ENCODE data around the gene MZB1.

MZB1 gene

DNA sequence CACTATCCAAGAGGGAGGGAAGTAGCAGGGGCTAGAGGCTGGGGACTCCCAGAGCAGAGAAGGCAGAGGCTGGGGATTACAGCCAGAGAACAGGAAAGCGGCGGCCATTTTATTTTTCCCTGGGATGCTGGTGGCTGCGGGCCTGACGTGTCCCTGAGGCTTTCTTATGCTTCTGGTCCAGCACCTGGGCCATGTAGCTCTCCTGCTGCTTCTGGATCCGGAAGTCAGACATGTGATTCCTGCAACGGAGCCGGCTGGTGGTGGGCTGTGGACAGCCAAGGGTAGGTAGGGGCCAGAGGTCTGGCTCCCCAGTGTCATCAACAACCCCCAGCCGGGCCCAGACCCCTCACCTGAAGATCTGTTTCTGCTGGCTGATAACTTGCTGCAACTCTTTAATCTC, 7.0 kb upstream of the MZB1 start:
- no peak for DNase-seq (ENCODE audit: low read depth)
- TF ChIP-seq, protein P1, sequence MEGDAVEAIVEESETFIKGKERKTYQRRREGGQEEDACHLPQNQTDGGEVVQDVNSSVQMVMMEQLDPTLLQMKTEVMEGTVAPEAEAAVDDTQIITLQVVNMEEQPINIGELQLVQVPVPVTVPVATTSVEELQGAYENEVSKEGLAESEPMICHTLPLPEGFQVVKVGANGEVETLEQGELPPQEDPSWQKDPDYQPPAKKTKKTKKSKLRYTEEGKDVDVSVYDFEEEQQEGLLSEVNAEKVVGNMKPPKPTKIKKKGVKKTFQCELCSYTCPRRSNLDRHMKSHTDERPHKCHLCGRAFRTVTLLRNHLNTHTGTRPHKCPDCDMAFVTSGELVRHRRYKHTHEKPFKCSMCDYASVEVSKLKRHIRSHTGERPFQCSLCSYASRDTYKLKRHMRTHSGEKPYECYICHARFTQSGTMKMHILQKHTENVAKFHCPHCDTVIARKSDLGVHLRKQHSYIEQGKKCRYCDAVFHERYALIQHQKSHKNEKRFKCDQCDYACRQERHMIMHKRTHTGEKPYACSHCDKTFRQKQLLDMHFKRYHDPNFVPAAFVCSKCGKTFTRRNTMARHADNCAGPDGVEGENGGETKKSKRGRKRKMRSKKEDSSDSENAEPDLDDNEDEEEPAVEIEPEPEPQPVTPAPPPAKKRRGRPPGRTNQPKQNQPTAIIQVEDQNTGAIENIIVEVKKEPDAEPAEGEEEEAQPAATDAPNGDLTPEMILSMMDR (IDR thresholded peaks at IDR 0.05; ENCODE audit: low read length, missing control alignments), result no peak
- no peak overlapping the region for H3K4me3 ChIP-seq (replicated peaks; ENCODE audit: low read depth, low read length)

DNA sequence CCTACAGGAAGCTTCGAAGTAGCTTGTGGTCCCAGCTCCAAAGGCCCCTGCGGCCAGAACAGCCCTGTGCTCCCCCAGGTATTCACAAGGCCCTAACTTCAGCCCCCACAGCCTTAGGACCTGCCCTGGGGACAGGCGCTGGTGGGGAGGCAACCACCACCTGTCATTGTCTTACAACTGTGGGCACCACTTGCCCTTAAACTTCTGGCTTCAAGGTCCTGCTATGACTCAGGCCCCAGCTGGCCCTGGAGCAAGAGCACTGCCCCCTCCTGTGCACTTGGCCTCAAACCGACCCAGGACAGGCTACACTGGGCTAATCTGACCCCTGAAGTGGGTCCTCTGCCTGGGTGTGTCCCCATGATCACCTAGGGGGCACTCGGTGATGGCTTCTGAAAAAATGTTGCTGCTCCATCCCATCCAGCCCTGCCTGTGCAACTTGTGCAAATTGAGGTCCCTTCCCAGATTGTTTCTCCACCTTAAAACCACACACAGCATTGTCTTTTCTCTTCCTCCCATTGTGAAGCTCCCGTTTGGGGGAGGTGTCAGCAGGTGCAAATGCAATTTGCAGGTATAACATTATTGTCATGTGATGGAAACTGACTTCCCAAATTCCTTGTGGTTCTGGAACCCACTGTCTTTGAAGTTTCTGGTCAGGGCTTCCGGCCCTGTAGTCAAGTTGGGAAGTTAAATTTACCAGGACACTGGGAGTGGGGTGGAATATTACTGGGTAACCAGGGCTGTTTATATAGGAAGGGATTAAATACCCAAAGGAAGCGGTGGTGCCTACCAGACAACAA, 6.3 kb upstream of the MZB1 start:
- TF ChIP-seq, protein P1 (IDR thresholded peaks at IDR 0.05; ENCODE audit: low read length, missing control alignments), result no peak
- no peak overlapping the region for H3K4me3 ChIP-seq (replicated peaks; ENCODE audit: low read depth, low read length)
- DNase-seq (ENCODE audit: low read depth), result no peak

DNA sequence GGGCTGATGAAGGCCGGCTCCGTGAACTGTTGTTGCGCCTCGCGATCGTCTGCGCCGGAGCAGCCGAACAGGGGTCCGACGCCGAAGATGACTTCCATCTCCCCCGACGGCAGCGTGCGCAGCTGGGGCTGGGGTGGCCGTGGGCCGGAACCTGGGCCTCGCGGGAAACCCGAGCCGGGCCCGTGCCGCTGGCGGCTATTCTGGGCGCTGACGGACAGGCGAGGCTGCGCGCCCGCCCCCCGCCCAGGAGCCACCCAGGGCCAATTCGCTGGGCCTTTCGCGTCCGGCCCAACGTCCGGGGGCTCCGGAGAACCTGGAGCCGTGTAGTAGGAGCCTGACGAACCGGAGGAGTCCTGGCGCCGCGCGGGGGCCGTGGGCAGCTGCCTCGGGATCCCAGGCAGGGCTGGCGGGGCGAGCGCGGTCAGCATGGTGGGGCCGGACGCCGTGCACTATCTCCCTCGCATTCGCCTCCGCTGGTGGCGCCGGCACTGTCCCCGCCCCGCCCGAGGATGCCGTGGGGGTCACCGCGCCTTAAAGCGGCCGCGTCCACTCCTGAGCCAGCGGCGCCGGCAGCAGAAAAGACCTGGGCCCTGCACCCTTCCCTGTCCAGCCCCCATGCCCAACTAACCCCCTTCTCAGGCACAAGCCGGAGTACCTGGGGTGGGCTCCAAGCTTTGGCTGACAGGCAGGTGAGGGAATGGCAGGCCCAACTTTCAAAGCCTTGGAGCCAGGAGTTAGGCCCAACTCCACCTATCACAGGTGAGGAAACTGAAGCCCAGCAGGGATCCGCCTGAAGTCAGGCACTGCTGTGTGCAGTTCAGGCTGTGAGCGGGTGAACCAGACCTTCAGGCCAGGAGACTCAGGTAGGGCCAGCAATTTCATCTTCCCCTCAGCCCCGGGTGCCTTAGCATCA, 5.2 kb upstream of the MZB1 start, which contains the start of gene PROB1:
Gene PROB1, minus strand, starts transcription at position 451 of the 913 bp plus-strand sequence. Its CDS starts 23 bp downstream, at position 428.
- H3K4me3 ChIP-seq (replicated peaks; ENCODE audit: low read depth, low read length), result peak within 1 kb of the TSS; percentile 24
- TF ChIP-seq, protein P1 (IDR thresholded peaks at IDR 0.05; ENCODE audit: low read length, missing control alignments), result no peak
- no peak for DNase-seq (ENCODE audit: low read depth)

DNA sequence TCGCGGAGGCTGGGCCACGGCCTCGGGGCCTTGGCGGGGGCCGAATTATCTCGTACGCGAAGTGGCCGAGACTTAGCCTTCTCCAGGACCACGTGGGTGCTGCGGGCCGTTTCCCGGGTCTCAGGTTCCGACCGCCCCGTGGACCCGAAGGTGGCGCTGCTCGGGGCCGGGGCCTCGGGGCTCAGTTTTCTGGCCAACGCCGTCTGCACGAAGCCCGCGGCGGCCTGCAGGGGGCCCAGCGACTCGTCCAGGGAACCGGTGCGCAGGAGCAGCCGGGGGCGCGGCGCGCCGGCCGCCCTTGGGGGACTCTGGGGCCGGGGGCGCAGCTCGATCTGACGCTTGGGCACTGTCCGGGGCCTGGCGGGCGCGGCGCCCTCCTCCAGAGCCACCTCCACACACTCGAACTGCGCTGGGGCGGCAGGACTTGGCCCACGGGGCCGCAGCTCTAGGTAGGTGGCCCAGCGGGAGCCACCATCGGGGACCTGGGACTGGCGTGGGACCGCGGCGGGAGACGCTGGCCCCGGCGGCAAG, 4.5 kb upstream of the MZB1 start:
- peak overlapping the region; percentile 24 for H3K4me3 ChIP-seq (replicated peaks; ENCODE audit: low read depth, low read length)
- no peak for DNase-seq (ENCODE audit: low read depth)
- TF ChIP-seq, protein P1 (IDR thresholded peaks at IDR 0.05; ENCODE audit: low read length, missing control alignments), result peak; percentile 13

DNA sequence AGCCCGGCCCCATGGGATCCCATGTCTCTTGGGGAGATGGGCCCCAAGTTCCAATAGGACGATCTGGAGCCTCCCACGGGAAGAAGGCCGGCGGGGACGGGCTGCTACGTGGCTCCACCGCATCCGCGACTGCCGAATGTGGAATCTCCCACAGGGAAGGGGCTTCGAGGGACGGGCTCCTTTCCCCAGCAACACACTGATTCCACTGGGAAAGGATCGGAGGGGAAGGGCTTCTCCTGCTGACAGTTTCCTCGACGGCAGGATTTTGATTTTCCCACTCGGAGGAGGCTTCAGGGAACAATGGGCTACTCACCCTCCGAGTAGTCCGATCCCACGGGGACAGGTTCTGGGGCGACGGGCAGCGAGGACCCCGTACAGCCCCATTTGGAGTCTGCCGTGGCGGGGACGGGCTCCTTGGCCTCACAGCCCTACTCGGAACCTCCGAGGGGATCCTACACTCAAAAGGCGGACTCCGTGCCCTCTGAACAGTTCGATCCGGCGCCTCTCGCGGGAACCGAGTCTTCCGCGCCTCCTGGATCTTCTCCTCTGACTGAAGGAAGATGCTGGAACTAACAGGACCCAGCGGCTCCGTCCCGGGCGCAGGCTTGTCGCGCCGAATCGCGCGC, 3.9 kb upstream of the MZB1 start:
- no peak overlapping the region for H3K4me3 ChIP-seq (replicated peaks; ENCODE audit: low read depth, low read length)
- TF ChIP-seq, protein P1 (IDR thresholded peaks at IDR 0.05; ENCODE audit: low read length, missing control alignments), result no peak
- no peak for DNase-seq (ENCODE audit: low read depth)

DNA sequence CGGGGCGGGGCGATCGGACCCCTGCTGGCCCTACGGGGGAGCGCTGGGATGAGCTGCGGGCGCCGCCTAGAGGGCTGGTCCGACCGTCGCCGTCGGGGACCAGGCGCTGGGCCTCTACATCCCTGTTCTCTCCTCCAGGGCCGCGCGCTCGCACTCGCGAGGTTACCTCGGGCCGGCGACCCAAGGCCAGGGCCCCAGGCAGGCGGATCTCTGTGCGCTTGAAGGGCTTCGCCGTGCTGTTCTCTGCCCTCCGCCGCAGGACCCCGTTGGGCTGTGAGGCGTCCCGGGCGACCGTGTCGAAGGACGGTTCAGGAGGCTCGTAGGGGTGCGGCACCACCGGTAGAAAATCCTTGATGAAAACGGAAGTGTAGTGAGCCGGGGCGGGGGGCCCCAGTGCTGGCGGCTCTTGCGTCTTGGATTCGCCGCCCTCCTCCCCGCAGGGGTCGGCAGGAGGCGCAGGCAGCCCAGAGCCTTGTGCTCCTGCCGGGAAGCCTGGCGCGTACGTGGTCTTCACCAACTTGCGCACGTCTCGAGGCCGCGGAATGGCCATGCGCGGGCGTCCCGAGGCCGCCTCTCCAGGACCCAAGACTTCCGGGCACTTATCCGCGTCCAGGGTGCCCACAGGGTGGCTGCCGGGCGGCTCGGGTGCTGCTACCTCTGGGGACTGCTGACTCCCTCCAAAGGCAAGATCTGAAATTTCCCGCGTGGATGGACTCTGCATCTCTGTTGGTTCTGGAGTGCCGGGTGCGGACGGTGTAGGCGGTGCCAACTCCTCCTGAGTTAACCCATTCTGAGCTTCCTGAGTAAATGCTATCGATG, 3.2 kb upstream of the MZB1 start:
- DNase-seq (ENCODE audit: low read depth), result peak; percentile 48
- TF ChIP-seq, protein P1 (IDR thresholded peaks at IDR 0.05; ENCODE audit: low read length, missing control alignments), result peak; percentile 42
- peak overlapping the region; percentile 6 for H3K4me3 ChIP-seq (replicated peaks; ENCODE audit: low read depth, low read length)
